Putamen (tissue), 1 donor: ENCODE results near the gene ZDHHC18.

Source experiments
- DNase-seq: peaks from one replicate; pipeline ENCODE4 v3.0.0-alpha.2; 2016; ENCODE audit warnings: low spot score

Gene ZDHHC18

DNA sequence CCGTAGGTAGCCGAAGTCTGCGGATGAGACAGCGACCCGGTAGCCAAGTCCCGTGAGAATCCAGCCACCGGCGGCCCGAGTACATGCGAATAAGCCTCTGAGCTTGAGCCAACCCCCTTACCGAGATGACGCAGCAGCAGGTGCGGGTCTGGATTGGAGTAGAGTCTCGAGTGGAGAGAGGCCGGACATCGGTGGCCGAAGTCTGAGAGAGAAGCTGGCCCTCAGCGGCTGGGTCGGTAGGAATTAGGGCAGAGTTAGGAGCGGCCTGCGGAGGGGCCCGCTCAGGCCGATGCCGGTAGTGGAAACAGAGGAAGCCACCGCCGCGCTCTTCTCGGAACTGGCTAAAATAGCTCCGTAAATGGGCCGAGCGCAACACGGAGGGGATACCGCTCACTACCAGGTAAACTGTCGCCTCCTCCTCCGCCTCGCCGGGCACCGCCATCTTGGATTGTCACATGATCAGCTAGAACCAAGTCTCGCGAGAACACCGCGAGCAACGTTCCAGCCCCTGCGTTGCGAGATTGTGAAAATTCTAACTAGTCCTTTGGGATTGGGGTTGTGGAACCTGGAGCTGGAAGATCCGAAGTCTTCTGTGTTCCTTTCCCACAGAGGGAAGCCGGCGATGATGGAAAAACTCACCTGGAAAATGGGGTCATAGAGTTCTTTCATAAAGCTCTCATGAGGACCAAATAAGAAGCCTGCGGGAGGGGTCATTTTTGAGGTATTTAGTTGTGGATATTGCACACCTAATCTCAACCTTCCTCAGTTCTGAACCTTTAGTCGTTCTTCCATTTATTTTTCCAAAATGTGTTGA, 73.7 kb downstream of the ZDHHC18 start, which contains the start of gene GPATCH3:
GPATCH3 (minus strand) TSS at position 467 of the 814 bp plus-strand sequence; CDS start at position 442, 25 bp downstream.
- DNase-seq = peak; percentile 89

GRCh38 chr1:26900815-26901511, 74.5 kb downstream of the ZDHHC18 start:
- no peak for DNase-seq
